ENCODE results near the gene OTOL1. TPM values are rescaled to one million over a fixed set of nuclear protein-coding genes. Genes with fewer than 3 reads are reported as not detected.
A peak's percentile ranks its signal among the peaks of the same experiment; 100 is the strongest.

The OTOL1 gene
- total and polyA plus RNA-seq, 10 of the 15 experiments (the other 5 are each of a cell fraction or from before 2014, with no cell fraction given): not detected

DNA sequence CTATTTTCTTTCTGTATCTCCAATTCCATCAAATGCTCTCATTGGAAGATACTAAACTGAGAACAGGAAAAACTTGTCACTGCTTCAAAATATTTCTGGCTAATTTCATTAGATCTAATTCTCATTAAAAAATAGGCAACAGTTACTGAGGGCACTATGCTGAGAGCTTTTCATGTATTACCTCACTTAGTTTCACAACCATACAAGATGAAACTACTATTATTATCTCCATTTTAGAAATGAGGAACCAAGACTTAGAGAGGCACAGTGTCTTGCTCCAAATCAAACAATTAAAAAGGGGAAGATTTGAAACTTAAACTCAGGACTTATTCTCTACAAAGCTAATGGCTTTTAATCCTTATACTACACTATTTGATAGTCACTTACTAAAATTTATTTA, 7.2 kb upstream of the OTOL1 start (continued):
- TF ChIP-seq, protein P1, sequence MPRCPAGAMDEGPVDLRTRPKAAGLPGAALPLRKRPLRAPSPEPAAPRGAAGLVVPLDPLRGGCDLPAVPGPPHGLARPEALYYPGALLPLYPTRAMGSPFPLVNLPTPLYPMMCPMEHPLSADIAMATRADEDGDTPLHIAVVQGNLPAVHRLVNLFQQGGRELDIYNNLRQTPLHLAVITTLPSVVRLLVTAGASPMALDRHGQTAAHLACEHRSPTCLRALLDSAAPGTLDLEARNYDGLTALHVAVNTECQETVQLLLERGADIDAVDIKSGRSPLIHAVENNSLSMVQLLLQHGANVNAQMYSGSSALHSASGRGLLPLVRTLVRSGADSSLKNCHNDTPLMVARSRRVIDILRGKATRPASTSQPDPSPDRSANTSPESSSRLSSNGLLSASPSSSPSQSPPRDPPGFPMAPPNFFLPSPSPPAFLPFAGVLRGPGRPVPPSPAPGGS (IDR thresholded peaks at IDR 0.05; ENCODE audit: borderline replicate concordance, insufficient read depth, low read depth, low read length, poor library complexity, severe bottlenecking): no peak
- TF ChIP-seq ZNF274 (IDR thresholded peaks at IDR 0.05; ENCODE audit: insufficient read depth, insufficient read length): no peak
- no peak for TF ChIP-seq WRNIP1 (IDR thresholded peaks at IDR 0.05; ENCODE audit: borderline replicate concordance, low read depth, low read length)
- TF ChIP-seq, protein P2, sequence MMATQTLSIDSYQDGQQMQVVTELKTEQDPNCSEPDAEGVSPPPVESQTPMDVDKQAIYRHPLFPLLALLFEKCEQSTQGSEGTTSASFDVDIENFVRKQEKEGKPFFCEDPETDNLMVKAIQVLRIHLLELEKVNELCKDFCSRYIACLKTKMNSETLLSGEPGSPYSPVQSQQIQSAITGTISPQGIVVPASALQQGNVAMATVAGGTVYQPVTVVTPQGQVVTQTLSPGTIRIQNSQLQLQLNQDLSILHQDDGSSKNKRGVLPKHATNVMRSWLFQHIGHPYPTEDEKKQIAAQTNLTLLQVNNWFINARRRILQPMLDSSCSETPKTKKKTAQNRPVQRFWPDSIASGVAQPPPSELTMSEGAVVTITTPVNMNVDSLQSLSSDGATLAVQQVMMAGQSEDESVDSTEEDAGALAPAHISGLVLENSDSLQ (IDR thresholded peaks at IDR 0.05): no peak
- TF ChIP-seq JUNB (IDR thresholded peaks at IDR 0.05): peak; percentile 49; the same call in 1 of the 2 replicates
- TF ChIP-seq, protein P3, sequence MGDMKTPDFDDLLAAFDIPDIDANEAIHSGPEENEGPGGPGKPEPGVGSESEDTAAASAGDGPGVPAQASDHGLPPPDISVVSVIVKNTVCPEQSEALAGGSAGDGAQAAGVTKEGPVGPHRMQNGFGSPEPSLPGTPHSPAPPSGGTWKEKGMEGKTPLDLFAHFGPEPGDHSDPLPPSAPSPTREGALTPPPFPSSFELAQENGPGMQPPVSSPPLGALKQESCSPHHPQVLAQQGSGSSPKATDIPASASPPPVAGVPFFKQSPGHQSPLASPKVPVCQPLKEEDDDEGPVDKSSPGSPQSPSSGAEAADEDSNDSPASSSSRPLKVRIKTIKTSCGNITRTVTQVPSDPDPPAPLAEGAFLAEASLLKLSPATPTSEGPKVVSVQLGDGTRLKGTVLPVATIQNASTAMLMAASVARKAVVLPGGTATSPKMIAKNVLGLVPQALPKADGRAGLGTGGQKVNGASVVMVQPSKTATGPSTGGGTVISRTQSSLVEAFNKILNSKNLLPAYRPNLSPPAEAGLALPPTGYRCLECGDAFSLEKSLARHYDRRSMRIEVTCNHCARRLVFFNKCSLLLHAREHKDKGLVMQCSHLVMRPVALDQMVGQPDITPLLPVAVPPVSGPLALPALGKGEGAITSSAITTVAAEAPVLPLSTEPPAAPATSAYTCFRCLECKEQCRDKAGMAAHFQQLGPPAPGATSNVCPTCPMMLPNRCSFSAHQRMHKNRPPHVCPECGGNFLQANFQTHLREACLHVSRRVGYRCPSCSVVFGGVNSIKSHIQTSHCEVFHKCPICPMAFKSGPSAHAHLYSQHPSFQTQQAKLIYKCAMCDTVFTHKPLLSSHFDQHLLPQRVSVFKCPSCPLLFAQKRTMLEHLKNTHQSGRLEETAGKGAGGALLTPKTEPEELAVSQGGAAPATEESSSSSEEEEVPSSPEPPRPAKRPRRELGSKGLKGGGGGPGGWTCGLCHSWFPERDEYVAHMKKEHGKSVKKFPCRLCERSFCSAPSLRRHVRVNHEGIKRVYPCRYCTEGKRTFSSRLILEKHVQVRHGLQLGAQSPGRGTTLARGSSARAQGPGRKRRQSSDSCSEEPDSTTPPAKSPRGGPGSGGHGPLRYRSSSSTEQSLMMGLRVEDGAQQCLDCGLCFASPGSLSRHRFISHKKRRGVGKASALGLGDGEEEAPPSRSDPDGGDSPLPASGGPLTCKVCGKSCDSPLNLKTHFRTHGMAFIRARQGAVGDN (IDR thresholded peaks at IDR 0.05): no peak
- TF ChIP-seq, protein P4, sequence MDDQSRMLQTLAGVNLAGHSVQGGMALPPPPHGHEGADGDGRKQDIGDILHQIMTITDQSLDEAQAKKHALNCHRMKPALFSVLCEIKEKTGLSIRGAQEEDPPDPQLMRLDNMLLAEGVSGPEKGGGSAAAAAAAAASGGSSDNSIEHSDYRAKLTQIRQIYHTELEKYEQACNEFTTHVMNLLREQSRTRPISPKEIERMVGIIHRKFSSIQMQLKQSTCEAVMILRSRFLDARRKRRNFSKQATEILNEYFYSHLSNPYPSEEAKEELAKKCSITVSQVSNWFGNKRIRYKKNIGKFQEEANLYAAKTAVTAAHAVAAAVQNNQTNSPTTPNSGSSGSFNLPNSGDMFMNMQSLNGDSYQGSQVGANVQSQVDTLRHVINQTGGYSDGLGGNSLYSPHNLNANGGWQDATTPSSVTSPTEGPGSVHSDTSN (IDR thresholded peaks at IDR 0.05; ENCODE audit: insufficient replicate concordance, low read depth, low read length): no peak
- TF ChIP-seq CBX3 (IDR thresholded peaks at IDR 0.05; ENCODE audit: borderline replicate concordance, low read depth): no peak
- TF ChIP-seq, protein P5, sequence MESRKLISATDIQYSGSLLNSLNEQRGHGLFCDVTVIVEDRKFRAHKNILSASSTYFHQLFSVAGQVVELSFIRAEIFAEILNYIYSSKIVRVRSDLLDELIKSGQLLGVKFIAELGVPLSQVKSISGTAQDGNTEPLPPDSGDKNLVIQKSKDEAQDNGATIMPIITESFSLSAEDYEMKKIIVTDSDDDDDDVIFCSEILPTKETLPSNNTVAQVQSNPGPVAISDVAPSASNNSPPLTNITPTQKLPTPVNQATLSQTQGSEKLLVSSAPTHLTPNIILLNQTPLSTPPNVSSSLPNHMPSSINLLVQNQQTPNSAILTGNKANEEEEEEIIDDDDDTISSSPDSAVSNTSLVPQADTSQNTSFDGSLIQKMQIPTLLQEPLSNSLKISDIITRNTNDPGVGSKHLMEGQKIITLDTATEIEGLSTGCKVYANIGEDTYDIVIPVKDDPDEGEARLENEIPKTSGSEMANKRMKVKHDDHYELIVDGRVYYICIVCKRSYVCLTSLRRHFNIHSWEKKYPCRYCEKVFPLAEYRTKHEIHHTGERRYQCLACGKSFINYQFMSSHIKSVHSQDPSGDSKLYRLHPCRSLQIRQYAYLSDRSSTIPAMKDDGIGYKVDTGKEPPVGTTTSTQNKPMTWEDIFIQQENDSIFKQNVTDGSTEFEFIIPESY (IDR thresholded peaks at IDR 0.05): no peak
- TF ChIP-seq TBL1XR1 (IDR thresholded peaks at IDR 0.05; ENCODE audit: low read depth, low read length): no peak
- TF ChIP-seq POLR2AphosphoS2 (IDR thresholded peaks at IDR 0.05; ENCODE audit: low read depth, low read length): no peak
- TF ChIP-seq, protein P6, sequence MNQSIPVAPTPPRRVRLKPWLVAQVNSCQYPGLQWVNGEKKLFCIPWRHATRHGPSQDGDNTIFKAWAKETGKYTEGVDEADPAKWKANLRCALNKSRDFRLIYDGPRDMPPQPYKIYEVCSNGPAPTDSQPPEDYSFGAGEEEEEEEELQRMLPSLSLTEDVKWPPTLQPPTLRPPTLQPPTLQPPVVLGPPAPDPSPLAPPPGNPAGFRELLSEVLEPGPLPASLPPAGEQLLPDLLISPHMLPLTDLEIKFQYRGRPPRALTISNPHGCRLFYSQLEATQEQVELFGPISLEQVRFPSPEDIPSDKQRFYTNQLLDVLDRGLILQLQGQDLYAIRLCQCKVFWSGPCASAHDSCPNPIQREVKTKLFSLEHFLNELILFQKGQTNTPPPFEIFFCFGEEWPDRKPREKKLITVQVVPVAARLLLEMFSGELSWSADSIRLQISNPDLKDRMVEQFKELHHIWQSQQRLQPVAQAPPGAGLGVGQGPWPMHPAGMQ (IDR thresholded peaks at IDR 0.05; ENCODE audit: borderline replicate concordance): no peak
- TF ChIP-seq, protein P7, sequence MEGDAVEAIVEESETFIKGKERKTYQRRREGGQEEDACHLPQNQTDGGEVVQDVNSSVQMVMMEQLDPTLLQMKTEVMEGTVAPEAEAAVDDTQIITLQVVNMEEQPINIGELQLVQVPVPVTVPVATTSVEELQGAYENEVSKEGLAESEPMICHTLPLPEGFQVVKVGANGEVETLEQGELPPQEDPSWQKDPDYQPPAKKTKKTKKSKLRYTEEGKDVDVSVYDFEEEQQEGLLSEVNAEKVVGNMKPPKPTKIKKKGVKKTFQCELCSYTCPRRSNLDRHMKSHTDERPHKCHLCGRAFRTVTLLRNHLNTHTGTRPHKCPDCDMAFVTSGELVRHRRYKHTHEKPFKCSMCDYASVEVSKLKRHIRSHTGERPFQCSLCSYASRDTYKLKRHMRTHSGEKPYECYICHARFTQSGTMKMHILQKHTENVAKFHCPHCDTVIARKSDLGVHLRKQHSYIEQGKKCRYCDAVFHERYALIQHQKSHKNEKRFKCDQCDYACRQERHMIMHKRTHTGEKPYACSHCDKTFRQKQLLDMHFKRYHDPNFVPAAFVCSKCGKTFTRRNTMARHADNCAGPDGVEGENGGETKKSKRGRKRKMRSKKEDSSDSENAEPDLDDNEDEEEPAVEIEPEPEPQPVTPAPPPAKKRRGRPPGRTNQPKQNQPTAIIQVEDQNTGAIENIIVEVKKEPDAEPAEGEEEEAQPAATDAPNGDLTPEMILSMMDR (IDR thresholded peaks at IDR 0.05 in 2 of 3, conservative IDR thresholded peaks at IDR 0.05 in 1 of 3; ENCODE audit: control insufficient read depth in 2 of 3, extremely low read depth in 1 of 3, insufficient read depth in 1 of 3, low read depth in 3 of 3, low read length in 3 of 3): no peak

All from GM12878 (cell line).